GM12891 (cell line): Measurements from ENCODE around the gene TRAPPC10.
A peak's percentile ranks its signal among the peaks of the same experiment; 100 is the strongest.

ENCODE experiments used
- DNase-seq: peaks from one replicate; pipeline ENCODE4 v3.0.0; 2011; ENCODE audit warnings: low spot score; ENCODE audit not compliant: insufficient read length
- FAIRE-seq: peaks from 2 replicates; lab custom pipeline; 2011; peaks lifted over from hg19 to GRCh38; lab: Jason Lieb, UNC
- PAX5 ChIP-seq: IDR thresholded peaks from 2 replicates; pipeline ENCODE4 v1.6.1; 2011; ENCODE audit warnings: low read length, moderate library complexity, mild to moderate bottlenecking; ENCODE audit not compliant: insufficient read depth, severe bottlenecking
- POLR2A ChIP-seq: IDR thresholded peaks from 2 replicates; pipeline ENCODE4 v1.6.1; 2011; ENCODE audit warnings: low read depth, low read length, control low read depth
- POLR2AphosphoS5 ChIP-seq: IDR thresholded peaks from 2 replicates; pipeline ENCODE4 v1.6.1; 2011; ENCODE audit warnings: low read depth, low read length, control low read depth
- POU2F2 ChIP-seq: IDR thresholded peaks from 2 replicates; pipeline ENCODE4 v1.6.1; 2011; ENCODE audit warnings: low read depth, mild to moderate bottlenecking, control low read depth, low read length, moderate library complexity
- SPI1 ChIP-seq: IDR thresholded peaks from 2 replicates; pipeline ENCODE4 v1.6.1; 2011; ENCODE audit warnings: low read depth, low read length, control low read depth
- TAF1 ChIP-seq: IDR thresholded peaks from 2 replicates; pipeline ENCODE4 v1.6.1; 2011; ENCODE audit warnings: low read depth, low read length, control low read depth

The TRAPPC10 gene

GRCh38 chr21:44024887-44025353 lies 12.8 kb downstream of the TRAPPC10 start:
- DNase-seq (no peak), FAIRE-seq (peak; percentile 5)
- TF ChIP-seq TAF1 (no peak), POLR2AphosphoS5 (no peak), POLR2A (no peak), PAX5 (no peak), SPI1 (no peak), POU2F2 (no peak)

DNA sequence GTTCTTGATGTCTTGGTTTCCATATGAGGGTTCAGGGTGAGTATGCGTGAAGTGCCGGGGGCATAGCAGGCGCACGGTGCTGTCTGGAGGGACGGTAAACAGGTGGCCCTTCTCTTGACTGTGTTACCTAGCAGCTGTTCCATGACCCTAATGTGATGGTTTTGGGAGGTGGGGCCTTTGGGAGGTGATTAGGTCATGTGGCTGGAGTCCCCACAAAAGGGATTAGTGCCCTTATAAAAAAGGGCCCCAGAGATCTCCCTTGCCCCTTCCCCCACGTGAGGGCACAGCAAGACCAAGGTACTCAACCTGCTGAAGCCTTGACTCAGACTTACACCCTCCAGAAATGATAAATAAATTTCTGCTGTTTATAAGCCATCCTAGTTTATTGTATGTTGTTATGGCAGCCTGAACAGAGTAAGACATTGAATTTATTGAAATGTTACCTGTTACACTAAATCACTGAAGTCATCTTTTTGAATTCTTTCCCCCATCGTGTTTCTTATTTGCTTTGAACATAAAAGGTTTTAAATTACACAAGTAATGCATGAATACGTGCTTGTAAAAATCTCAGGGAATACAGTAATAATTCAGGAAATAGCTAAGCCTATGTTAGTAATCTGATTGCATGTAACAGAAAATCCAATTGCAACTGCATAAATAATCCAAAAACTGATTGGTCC lies 15.6 kb downstream of the TRAPPC10 start:
- FAIRE-seq (no peak), DNase-seq (no peak)
- TF ChIP-seq PAX5 (no peak), POU2F2 (no peak), POLR2A (no peak), SPI1 (no peak), POLR2AphosphoS5 (no peak), TAF1 (no peak)

DNA sequence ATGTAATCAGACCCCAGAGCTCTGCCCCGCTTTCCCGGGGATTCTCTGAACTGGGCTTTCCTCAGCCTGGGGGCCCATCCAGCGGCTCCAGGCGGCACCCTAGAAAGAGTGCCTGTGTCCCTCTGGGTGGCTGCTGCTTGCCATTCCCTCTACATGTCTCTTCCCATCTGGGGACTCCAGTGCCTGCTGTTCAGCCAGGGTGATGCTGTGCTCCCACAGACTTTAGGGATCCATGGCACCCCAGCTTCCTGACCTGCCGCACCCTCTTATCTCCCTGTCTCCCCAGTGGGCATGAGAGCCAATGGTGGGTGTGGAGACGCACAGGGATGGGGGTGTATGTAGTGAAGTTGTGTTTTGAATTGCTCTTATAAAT lies 16.2 kb downstream of the TRAPPC10 start:
- FAIRE-seq (no peak), DNase-seq (no peak)
- TF ChIP-seq TAF1 (no peak), POLR2A (no peak), POLR2AphosphoS5 (no peak), SPI1 (no peak), PAX5 (no peak), POU2F2 (no peak)

- FAIRE-seq = no peak
- no peak for DNase-seq
- TF ChIP-seq POU2F2 = no peak
- no peak for TF ChIP-seq POLR2AphosphoS5
- TF ChIP-seq TAF1 = no peak
- TF ChIP-seq POLR2A = no peak
- TF ChIP-seq PAX5 = no peak
- TF ChIP-seq SPI1 = no peak
These were observed 17.5 kb downstream of the TRAPPC10 start for GRCh38 chr21:44029460-44030087.

- TF ChIP-seq POLR2A = no peak
- no peak for TF ChIP-seq TAF1
- DNase-seq (no peak), FAIRE-seq (no peak)
These were observed 23.1 kb downstream of the TRAPPC10 start for GRCh38 chr21:44035244-44035643.

DNA sequence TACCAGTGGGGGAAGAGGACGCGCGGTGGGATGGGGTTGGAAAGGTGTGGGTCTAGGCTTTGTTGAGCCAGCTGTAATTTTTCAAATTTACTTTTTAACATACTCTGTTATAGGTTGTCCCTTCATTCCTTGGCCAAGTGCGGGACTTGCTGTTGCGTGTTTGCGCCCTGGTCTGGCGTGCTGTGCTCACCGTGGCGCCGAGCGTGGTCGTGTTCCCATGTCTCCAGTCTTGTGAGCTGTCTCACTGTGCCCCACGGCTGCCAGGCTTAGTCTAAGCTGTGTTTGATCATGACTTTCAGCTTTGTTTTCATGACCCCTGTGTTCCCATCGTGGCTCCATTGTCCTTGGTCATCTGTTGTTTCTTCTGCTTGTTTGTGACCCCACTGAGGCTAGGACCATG lies 26.0 kb downstream of the TRAPPC10 start:
- TF ChIP-seq PAX5 = no peak
- no peak for TF ChIP-seq POLR2AphosphoS5
- no peak for TF ChIP-seq SPI1
- TF ChIP-seq TAF1 = no peak
- no peak for TF ChIP-seq POLR2A
- TF ChIP-seq POU2F2 = no peak
- FAIRE-seq (no peak), DNase-seq (no peak)

GRCh38 chr21:44039828-44040227 lies 27.7 kb downstream of the TRAPPC10 start:
- DNase-seq (no peak), FAIRE-seq (no peak)
- TF ChIP-seq TAF1 = no peak
- TF ChIP-seq POLR2AphosphoS5 = no peak
- TF ChIP-seq POU2F2 = no peak
- no peak for TF ChIP-seq PAX5
- TF ChIP-seq POLR2A = no peak
- no peak for TF ChIP-seq SPI1

DNA sequence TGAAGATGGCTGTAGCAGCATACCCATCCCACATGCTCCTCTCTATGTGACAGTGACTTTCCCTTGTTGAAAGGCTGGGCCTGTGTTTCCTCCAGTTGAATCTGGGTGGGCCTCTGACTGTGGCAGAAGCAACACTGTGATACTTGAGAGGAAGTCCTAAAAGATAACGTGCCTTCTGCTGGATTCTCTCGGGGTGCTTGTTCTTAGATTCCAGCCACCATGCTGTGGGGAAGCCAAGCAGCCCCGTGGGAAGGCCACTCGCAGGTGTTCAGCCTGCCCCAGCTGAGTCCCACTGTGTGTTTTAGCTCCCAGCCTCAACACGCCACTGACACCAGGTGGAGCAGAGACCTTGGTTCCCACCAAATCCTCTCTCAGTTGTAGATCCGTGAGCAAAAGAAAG lies 31.5 kb downstream of the TRAPPC10 start:
- FAIRE-seq (no peak), DNase-seq (no peak)
- TF ChIP-seq PAX5 = no peak
- no peak for TF ChIP-seq POLR2AphosphoS5
- no peak for TF ChIP-seq POLR2A
- TF ChIP-seq SPI1 = no peak
- TF ChIP-seq TAF1 = no peak
- TF ChIP-seq POU2F2 = no peak

- FAIRE-seq = no peak
- no peak for TF ChIP-seq POU2F2
- TF ChIP-seq POLR2A = no peak
- TF ChIP-seq PAX5 = no peak
- TF ChIP-seq POLR2AphosphoS5 = no peak
- no peak for TF ChIP-seq SPI1
These were observed 34.6 kb downstream of the TRAPPC10 start for GRCh38 chr21:44046734-44047133.

More at GRCh38 chr21:44046734-44047133, 34.6 kb downstream of the TRAPPC10 start:
- DNase-seq = no peak
